Keratinocyte (primary cell): ENCODE measurements around the gene UMAD1. TPM values are rescaled to one million over a fixed set of nuclear protein-coding genes. Genes with fewer than 3 reads are reported as not detected.

ENCODE experiments used
- DNase-seq: peaks from one replicate; pipeline ENCODE4 v3.0.0-alpha.2; 2011; ENCODE audit warnings: low read depth, missing footprints, low spot score
- FAIRE-seq: peaks from 2 replicates; lab custom pipeline; 2011; peaks lifted over from hg19 to GRCh38; lab: Jason Lieb, UNC
- H2AFZ ChIP-seq: 2 replicates; pipeline ENCODE4 v1.6.0; 2012; ENCODE audit warnings: low read length, control low read depth, inconsistent platforms; ENCODE audit not compliant: control insufficient read depth
- H3K27ac ChIP-seq: 2 replicates; pipeline ENCODE4 v1.5.1; 2011; ENCODE audit warnings: low read length; ENCODE audit not compliant: control insufficient read depth, insufficient read depth
- H3K27me3 ChIP-seq: 3 replicates; pipeline ENCODE4 v1.6.0; 2011; ENCODE audit warnings: low read length; ENCODE audit not compliant: control insufficient read depth, insufficient read depth; ENCODE audit errors: extremely low read depth
- H3K36me3 ChIP-seq, 2 experiments: 2 replicates in 1 of 2; 3 replicates in 1 of 2; pipeline ENCODE4 v1.5.1; 2011; ENCODE audit warnings: low read length in 2 of 2, mild to moderate bottlenecking in 1 of 2; ENCODE audit not compliant: control insufficient read depth in 2 of 2, insufficient read depth in 2 of 2; ENCODE audit errors: extremely low read depth in 1 of 2
- H3K4me1 ChIP-seq: 3 replicates; pipeline ENCODE4 v1.5.1; 2011; ENCODE audit warnings: low read length; ENCODE audit not compliant: control insufficient read depth, insufficient read depth; ENCODE audit errors: extremely low read depth
- H3K4me2 ChIP-seq: 3 replicates; pipeline ENCODE4 v1.6.0; 2011; ENCODE audit warnings: low read depth, low read length; ENCODE audit not compliant: control insufficient read depth, insufficient read depth; ENCODE audit errors: extremely low read depth
- H3K4me3 ChIP-seq, 3 experiments: fragments of 200-600 bp in 1 of 3; sonication (generic) in 1 of 3; 2 replicates in 2 of 3; 3 replicates in 1 of 3; pipeline ENCODE4 v1.5.1; 2011 to 2016; ENCODE audit warnings: low read length in 3 of 3, mild to moderate bottlenecking in 3 of 3, control low read depth in 2 of 3, inconsistent platforms in 1 of 3, low read depth in 1 of 3, mixed read lengths in 1 of 3, mixed run types in 1 of 3, moderate library complexity in 1 of 3; ENCODE audit not compliant: control insufficient read depth in 2 of 3, insufficient read depth in 2 of 3; ENCODE audit errors: extremely low read depth in 1 of 3
- H3K79me2 ChIP-seq: 2 replicates; pipeline ENCODE4 v1.6.0; 2012; ENCODE audit warnings: low read length; ENCODE audit not compliant: control insufficient read depth, insufficient read depth
- H3K9ac ChIP-seq: 3 replicates; pipeline ENCODE4 v1.6.0; 2011; ENCODE audit warnings: low read length; ENCODE audit not compliant: control insufficient read depth, insufficient read depth; ENCODE audit errors: extremely low read depth
- H3K9me1 ChIP-seq: 3 replicates; pipeline ENCODE4 v1.6.0; 2011; ENCODE audit warnings: low read length; ENCODE audit not compliant: control insufficient read depth, insufficient read depth; ENCODE audit errors: extremely low read depth
- H3K9me3 ChIP-seq: 2 replicates; pipeline ENCODE4 v1.5.1; 2012; ENCODE audit warnings: low read depth, low read length; ENCODE audit not compliant: control insufficient read depth
- H4K20me1 ChIP-seq: 3 replicates; pipeline ENCODE4 v1.6.0; 2011; ENCODE audit warnings: low read length; ENCODE audit not compliant: control insufficient read depth, insufficient read depth; ENCODE audit errors: extremely low read depth
- EZH2 ChIP-seq: IDR thresholded peaks from one replicate; pipeline ENCODE4 v1.6.1; 2012; ENCODE audit warnings: inconsistent platforms, mild to moderate bottlenecking, low read length, moderate library complexity
- dilution Hi-C: fragments of 300-500 bp; cut with MboI; formaldehyde crosslinking; loops from one replicate; pipeline ENCODE4 v1.7.0; 2020; ENCODE audit warnings: low sequenced_read_pairs; ENCODE audit not compliant: extremely low pct_ligation_motif_present
- polyA plus RNA-seq, 5 experiments: library from polyadenylated mRNA; depleted of rRNA in 3 of 5; stranded (reverse) in 3 of 5; stranded (forward) in 1 of 5; unstranded in 1 of 5; fragments of >200 nt; gene quantifications; 1 replicate in 1 of 5; 2 replicates in 3 of 5; 3 replicates in 1 of 5; pipeline versions ENCODE4 v1.2.1 to v1.2.3, GENCODE V29; 2011 to 2012; ENCODE audit warnings: missing spikeins in 2 of 5, low read depth in 1 of 5, low replicate concordance in 1 of 5
- TF ChIP-seq, protein P1 (sequence below), 3 experiments: IDR thresholded peaks in 1 of 3; conservative IDR thresholded peaks in 1 of 3; optimal IDR thresholded peaks in 1 of 3; 2 replicates in 2 of 3; 3 replicates in 1 of 3; pipeline versions ENCODE3 to v1.5.1; 2011; ENCODE audit warnings: low read length in 3 of 3, mild to moderate bottlenecking in 3 of 3, moderate library complexity in 2 of 3, control low read depth in 1 of 3, inconsistent platforms in 1 of 3; ENCODE audit not compliant: insufficient read depth in 2 of 3; ENCODE audit errors: extremely low read depth in 1 of 3

UMAD1 gene
- polyA plus RNA-seq, 1 donor (not counting 4 experiments of a cell fraction or from before 2014, with no cell fraction given), result 18.2 TPM

DNA sequence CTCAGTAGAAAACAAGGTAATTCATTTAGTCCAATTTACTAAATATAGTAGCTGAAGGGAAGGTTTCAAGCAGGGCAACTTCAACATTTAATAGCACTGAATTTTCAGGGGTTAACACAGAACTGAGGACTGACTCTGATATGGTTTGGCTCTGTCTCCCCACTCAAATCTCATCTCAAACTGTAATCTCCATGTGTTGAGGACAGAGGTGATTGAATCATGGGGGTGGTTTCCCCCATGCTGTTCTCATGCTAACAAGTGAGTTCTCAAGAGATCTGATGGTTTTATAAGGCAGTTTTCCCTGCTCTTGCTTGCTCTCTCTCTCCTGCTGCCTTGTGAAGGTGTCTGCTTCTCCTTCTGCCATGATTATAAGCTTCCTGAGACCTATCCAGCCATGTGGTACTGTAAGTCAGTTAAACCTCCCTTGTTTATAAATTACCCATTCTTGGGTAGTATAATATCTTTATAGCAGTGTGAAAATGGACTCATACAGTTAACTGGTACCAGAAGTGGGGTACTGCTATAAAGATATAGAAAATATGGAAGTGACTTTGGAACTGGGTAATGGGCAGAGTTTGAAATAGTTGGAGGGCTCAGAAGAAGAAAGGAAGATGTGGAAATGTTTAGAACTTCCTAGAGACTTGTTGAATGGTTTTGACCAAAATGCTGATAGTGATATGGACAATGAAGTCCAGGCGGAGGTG lies 9.8 kb upstream of the UMAD1 start:
- H3K9me3 ChIP-seq, result no peaks in the 10 kb centered on the region
- H3K27ac ChIP-seq, result no peak overlapping the region
- H3K27me3 ChIP-seq, result no peaks in the 10 kb centered on the region
- no peak overlapping the region for H3K9ac ChIP-seq
- no peak overlapping the region for H3K4me3 ChIP-seq
- H3K36me3 ChIP-seq, result no peaks in the 10 kb centered on the region
- DNase-seq (no peak), FAIRE-seq (no peak)
- no peaks in the 10 kb centered on the region for H3K4me1 ChIP-seq
- dilution Hi-C loops, result no loop called here
- no peak overlapping the region for H3K4me2 ChIP-seq
- H3K9me1 ChIP-seq, result no peaks in the 10 kb centered on the region
- no peaks in the 10 kb centered on the region for H4K20me1 ChIP-seq
- no peak overlapping the region for H2AFZ ChIP-seq
- H3K79me2 ChIP-seq, result no peaks in the 10 kb centered on the region
- TF ChIP-seq EZH2, result no peak
- TF ChIP-seq, protein P1, sequence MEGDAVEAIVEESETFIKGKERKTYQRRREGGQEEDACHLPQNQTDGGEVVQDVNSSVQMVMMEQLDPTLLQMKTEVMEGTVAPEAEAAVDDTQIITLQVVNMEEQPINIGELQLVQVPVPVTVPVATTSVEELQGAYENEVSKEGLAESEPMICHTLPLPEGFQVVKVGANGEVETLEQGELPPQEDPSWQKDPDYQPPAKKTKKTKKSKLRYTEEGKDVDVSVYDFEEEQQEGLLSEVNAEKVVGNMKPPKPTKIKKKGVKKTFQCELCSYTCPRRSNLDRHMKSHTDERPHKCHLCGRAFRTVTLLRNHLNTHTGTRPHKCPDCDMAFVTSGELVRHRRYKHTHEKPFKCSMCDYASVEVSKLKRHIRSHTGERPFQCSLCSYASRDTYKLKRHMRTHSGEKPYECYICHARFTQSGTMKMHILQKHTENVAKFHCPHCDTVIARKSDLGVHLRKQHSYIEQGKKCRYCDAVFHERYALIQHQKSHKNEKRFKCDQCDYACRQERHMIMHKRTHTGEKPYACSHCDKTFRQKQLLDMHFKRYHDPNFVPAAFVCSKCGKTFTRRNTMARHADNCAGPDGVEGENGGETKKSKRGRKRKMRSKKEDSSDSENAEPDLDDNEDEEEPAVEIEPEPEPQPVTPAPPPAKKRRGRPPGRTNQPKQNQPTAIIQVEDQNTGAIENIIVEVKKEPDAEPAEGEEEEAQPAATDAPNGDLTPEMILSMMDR (optimal IDR thresholded peaks at IDR 0.05 in 1 of 3, IDR thresholded peaks at IDR 0.05 in 1 of 3, conservative IDR thresholded peaks at IDR 0.05 in 1 of 3; ENCODE audit: extremely low read depth in 1 of 3, insufficient read depth in 2 of 3, low read length in 3 of 3), result no peak

DNA sequence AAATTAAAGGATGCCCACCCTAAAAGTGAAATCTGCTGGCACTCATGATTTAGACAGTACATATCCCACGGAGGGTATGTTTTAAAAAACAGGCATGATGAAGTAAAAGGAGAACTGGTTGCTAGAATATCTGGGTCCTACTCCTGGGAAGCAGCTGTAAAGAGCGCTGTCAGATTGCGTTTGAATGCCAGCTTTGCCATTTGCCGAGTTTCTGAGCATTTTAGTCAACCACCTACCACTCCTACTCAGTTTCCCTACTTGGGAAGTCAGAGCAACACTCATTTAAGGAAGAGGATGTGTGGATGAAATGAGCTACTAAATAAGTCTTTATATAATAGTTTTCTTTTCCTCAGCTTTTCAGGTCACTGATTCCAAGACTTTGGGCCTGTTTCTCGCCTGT lies 1.1 kb upstream of the UMAD1 start:
- Histone ChIP-seq H3K27me3 (no peaks in the 10 kb centered on the region), H3K9me3 (no peaks in the 10 kb centered on the region), H3K9ac (peak overlapping the region; percentile 87), H3K36me3 (no peaks in the 10 kb centered on the region), H3K9me1 (no peaks in the 10 kb centered on the region), H3K4me2 (peak overlapping the region; percentile 86), H3K27ac (peak overlapping the region; percentile 68), H2AFZ (peak overlapping the region; percentile 98), H4K20me1 (no peaks in the 10 kb centered on the region), H3K4me3 (peak overlapping the region; percentile 56 to 88 (median 80)), H3K79me2 (peaks cover 8% of the 10 kb centered on the region), H3K4me1 (peaks cover 11% of the 10 kb centered on the region)
- peak; percentile 23 for FAIRE-seq
- DNase-seq, result no peak
- TF ChIP-seq, protein P1 (optimal IDR thresholded peaks at IDR 0.05 in 1 of 3, IDR thresholded peaks at IDR 0.05 in 1 of 3, conservative IDR thresholded peaks at IDR 0.05 in 1 of 3; ENCODE audit: extremely low read depth in 1 of 3, insufficient read depth in 2 of 3, low read length in 3 of 3), result no peak
- no peak for TF ChIP-seq EZH2
- dilution Hi-C loops, result no loop called here
